GM19328 (cell line): Measurements from ENCODE around the gene ARID5B.
A peak's percentile ranks its signal among the peaks of the same experiment; 100 is the strongest.

ENCODE experiments used
- ATAC-seq: cut with Tn5 transposase; IDR thresholded peaks from one replicate; pipeline ENCODE4 v1.9.1; 2021; ENCODE audit warnings: mild to moderate bottlenecking, moderate library complexity; ENCODE audit not compliant: unreplicated experiment

ARID5B gene

GRCh38 chr10:61937631-61938351, 36.3 kb downstream of the ARID5B start:
- no peak for ATAC-seq

- no peak for ATAC-seq
These were observed 38.4 kb downstream of the ARID5B start for GRCh38 chr10:61939902-61940301.

- ATAC-seq = no peak
These were observed 39.7 kb downstream of the ARID5B start for GRCh38 chr10:61941202-61941681.

GRCh38 chr10:61942604-61943461, 41.3 kb downstream of the ARID5B start:
- no peak for ATAC-seq

GRCh38 chr10:61943674-61944378, 42.3 kb downstream of the ARID5B start:
- ATAC-seq = no peak

GRCh38 chr10:61944410-61945147, 43.1 kb downstream of the ARID5B start:
- no peak for ATAC-seq

- no peak for ATAC-seq
These were observed 48.2 kb downstream of the ARID5B start for GRCh38 chr10:61949687-61950086.

- no peak for ATAC-seq
These were observed 49.1 kb downstream of the ARID5B start for GRCh38 chr10:61950449-61951143.

GRCh38 chr10:61951144-61951483, 49.6 kb downstream of the ARID5B start:
- no peak for ATAC-seq

GRCh38 chr10:61952028-61952674, 50.7 kb downstream of the ARID5B start:
- ATAC-seq = no peak

GRCh38 chr10:61953183-61953582, 51.7 kb downstream of the ARID5B start:
- ATAC-seq = no peak

- ATAC-seq = no peak
These were observed 56.3 kb downstream of the ARID5B start for GRCh38 chr10:61957806-61958205.

- ATAC-seq = no peak
These were observed 56.8 kb downstream of the ARID5B start for GRCh38 chr10:61958311-61958710.

- ATAC-seq = no peak
These were observed 57.3 kb downstream of the ARID5B start for GRCh38 chr10:61958805-61959204.

- ATAC-seq = no peak
These were observed 58.3 kb downstream of the ARID5B start for GRCh38 chr10:61959814-61960213.

GRCh38 chr10:61960396-61961120, 59.1 kb downstream of the ARID5B start:
- no peak for ATAC-seq

GRCh38 chr10:61961278-61961677, 59.8 kb downstream of the ARID5B start:
- ATAC-seq = peak; percentile 55

- no peak for ATAC-seq
These were observed 61.5 kb downstream of the ARID5B start for GRCh38 chr10:61962971-61963370.

- no peak for ATAC-seq
These were observed 62.2 kb downstream of the ARID5B start for GRCh38 chr10:61963669-61964058.
